HG03159 (cell line): Measurements from ENCODE around the gene GFOD1.
"Not testable (repeated sequence)": the region's sequence is repeated elsewhere in the genome, so short reads cannot be mapped to it uniquely, and the experiment has no call there.

Experiments used
- ATAC-seq: cut with Tn5 transposase; IDR thresholded peaks from one replicate; pipeline ENCODE4 v1.9.1; 2021; ENCODE audit warnings: mild to moderate bottlenecking, moderate library complexity; ENCODE audit not compliant: unreplicated experiment

Gene GFOD1

DNA sequence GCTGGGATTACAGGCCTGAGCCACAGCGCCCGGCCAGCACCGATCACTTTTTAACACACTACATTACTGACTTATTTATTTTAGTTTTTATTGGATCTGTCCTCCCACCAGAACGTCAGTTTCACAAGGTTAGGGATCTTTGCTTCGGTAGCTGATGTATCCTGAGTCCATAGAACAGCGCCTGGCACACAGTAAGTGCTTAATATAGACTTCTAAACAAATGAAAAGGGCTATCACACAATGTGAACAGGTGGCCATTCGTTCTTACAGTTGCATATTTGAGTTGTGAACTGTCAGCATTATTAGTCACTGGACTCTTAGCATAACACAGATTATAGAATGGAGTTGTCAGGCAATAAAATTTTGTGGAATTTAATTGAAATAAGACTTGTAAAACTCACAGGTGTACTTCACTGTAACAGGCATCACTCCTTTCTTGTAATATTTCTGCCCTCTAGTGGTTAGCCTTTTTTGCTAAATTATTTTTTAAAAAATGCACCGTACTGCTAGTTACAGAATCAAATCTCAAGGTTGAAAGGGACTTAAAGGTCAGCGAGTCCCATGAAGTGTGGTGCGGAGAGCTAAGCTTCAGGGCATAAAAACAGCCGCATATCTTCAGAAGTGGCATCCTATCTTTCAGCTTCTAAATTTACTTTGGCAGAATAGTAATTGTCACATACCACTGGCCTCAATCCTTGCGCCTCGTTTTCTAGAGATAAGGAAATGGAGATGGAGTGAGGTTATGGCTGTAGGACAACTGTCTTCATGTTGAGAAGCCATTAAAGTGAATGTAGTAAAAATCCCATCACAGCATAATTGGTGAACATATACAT lies 155.7 kb downstream of the GFOD1 start:
- ATAC-seq = no peak

DNA sequence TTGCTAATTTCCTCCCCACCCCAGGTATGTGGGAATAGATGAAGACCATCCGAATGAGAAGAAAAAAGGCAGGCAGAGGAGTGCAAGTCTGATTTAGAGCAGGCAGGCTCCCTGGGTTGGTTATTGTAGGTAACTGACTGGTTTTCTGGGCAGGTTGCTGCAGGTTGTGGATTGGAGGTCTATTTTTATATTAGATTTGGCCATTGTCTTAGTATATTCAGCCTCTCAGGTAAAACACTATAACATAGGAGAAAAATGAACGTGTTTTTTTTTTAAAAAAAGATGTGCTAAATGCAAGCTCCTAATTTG lies 158.6 kb downstream of the GFOD1 start:
- ATAC-seq = no peak

DNA sequence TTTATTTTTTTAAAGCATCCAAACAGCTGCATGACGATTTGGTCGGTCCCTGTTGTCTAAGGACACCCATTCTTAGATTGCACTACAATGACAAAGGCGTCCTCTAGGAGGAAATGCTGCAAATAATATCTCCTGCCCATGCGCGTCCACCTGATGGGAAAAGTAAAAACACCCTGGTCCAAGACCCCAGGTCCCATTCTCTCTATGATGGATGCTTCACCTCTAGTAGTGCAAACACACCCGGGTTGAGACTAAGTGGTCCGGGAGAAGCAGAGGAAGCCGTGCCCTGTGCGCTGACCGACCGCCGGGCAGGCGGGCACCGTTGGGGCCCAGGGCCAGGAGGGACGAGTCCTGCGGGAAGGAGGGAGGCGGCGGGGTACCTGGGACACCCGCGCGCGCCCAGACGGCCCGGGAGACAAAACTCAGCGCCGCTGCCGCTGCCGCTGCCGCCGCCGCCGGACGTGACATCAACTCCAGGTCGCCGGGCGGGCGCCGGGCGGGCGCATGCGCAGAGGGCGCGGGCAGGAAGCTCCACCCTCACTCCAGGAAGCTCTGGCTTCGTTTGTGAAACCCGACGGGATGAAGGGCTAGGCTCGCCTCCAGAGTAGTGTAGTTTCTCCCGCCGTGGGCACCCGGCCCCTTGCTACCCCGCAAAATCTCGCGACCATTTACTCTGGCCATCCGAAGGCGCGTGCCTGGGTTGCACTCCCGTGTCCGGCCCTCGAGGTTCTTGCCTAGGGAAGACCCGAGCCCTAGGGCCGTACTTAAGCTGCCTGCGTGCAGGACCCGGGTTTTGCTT lies 159.1 kb downstream of the GFOD1 start, which contains the start of gene TBC1D7:
Gene TBC1D7, minus strand, starts transcription at position 462 of the 799 bp plus-strand sequence. CDS start 1,639 bp downstream, outside the sequence.
- peak; percentile 83 for ATAC-seq

DNA sequence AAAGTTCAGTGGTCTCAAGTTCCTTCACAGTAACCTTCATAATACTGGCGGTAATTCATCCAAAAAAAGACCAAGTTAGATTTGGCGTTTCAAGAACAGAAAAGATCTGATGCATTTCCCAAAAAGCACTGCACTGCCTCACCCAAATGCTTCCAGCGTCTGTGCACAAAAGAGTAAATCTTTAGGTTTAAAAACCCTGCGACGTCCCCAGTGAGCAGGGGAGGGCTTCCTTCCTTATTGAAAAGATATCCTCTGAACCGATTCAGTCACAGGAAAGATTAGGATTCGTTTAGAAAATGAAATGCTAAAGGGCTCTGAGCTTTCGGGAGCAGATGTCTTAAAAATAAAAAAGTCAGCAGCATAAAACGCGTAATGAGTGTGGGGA lies 159.7 kb downstream of the GFOD1 start:
- ATAC-seq = no peak

DNA sequence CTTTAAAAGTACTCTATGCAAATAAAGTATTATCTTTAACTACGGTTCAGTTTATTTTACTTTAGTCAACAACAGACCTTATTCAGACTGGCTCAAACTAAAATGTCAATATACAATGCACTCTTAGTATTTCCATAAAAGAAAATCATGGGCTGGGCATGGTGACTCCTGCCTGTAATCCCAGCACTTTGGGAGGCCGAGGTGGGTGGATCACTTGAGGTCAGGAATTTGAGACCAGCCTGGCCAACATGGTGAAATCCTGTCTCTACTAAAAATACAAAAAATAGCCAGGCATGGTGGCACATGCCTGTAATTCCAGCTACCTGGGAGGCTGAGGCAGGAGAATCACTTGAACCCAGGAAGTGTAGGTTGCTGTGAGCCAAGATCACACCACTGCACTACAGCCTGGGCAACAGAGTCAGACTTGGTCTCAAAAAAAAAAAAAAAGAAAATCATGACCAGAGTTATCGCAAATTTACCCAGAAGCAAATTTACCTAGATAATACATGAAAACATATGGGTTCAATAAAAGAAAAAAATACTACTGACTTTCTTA lies 161.3 kb downstream of the GFOD1 start:
- ATAC-seq = not testable (repeated sequence)

DNA sequence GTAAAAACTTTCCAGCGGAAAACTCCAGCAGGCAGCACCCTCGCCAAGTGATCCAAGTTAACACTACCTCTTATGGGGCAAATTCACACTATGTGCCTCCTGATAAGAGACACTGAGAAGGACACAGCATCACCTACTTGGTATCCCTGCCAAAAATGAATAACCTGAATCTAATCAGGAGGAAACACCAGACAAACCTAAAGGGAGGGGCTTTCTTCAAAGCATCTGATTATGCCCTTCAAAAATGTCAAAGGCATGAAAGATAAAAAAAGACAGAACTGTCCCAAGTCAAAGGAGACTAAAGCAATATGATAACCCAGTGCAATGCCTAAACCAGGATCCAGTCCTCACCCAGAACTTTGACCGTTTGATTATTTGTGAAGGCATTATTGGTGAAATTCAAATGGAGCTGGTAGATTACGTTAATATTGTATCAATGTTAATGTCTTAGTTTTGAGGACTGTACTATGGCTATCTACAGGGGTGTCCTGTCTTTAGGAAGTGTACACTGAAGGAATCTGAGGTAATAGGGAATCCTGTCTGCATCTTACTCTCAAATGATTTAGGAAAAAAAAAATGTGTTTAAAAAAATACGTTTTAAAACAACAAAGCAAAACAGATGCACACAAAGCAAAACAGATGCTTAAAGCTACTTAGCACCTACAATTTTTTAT lies 167.4 kb downstream of the GFOD1 start:
- ATAC-seq = no peak

DNA sequence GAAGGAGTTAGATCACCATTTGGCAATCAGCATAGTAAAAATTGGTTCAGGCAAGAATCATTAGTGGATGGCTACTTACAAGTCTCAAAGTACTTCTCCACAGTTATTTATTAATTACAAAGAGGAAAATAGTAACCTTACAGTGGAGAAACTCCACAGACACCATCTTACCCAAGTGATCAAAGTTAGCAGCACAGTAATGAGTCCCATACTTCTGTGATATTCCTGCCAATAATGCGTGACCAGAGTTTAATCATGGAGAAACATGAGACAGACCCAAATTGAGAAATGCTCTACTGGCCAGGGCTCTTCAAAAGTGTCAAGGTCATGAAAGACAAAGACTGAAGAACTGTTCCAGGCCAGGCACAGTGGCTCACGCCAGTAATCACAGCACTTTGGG lies 168.6 kb downstream of the GFOD1 start:
- no peak for ATAC-seq

DNA sequence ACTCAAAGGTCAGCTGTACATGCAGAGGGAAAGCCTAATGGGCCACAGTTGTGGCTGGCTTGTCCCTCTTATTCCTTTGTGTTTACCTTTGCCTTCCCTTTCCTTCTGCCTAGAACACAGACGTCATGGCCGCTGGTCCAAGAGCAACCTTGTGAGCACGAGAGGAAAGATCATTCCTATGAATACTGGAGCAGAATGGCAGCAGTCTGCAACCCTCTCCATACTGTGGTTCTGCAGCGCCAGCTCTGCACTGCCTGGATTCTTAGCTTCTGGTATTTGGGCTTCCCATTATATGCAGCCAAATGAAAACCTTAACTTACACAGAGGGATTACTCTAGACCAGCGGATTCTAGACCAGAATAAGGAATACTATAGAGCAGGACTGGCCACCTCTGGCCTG lies 171.5 kb downstream of the GFOD1 start:
- no peak for ATAC-seq

DNA sequence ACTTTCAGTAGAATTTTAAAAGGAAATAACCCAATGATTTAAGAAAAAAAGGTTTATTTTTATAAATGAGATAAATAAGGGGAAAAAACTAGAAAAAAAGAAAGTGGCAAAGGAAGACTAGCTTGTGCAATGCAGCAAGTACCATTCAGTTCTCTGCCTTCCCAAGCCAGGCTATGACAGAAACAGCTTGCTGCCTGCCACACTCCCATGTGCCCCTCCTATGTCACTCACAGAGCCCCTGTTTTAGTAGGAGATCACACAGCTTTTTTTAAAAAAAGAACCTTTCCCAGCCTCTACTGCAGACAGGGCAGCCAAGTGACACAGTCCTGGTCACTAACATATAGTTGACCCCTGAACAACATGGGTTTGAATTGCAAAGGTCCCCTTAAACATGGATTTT lies 172.6 kb downstream of the GFOD1 start:
- no peak for ATAC-seq

DNA sequence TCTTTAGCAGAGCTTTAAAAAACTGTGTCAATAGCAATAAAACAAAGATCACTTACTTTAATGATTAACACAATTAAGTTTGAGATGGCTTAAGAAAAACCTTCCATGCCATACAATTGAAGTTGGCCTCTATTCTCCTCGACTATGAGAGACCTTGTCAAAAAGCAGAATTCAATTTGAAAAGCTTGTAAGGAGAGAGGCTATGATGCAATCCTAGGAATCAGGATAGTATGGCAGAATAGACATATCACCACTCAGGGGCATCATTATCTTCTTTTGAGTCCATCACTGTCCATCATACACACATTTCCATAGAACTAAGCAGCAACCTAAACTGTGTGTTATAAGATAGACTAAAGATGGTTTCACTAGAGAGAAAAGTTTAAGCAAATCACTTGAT lies 176.2 kb downstream of the GFOD1 start:
- ATAC-seq = no peak

DNA sequence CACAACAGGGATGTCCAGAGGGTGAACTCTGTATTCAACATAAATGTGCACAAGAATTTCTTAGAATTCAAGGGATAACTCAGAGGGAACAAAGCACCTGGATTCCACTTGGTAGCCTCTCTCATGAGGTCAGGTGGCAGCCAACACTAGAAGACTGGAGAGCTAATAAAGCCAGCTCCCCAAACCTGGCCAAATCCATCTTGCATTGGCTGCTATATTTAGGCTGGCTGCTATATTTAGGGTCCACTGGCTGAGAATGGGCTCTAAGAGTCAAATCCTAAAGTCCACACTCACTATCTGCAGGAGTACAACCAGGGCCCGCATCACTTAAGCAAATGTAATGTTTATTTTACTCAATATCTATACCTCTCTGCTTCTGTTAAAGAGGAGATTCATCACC lies 179.1 kb downstream of the GFOD1 start:
- ATAC-seq = no peak
